Measurements from ENCODE around the gene SIGLEC1.

- TF ChIP-seq CTCF (conservative IDR thresholded peaks at IDR 0.05) (no peak), EZH2 (IDR thresholded peaks at IDR 0.05; ENCODE audit: low read depth) (no peak)
Observed at GRCh38 chr20:3663031-3663701, 49.2 kb downstream of the SIGLEC1 start, which contains the start of gene GFRA4.

Data from PC-9 (cell line).